Ureter (tissue), 1 donor: ENCODE measurements around the gene LONRF2. TPM values are rescaled to one million over a fixed set of nuclear protein-coding genes. Genes with fewer than 3 reads are reported as not detected.

Experiments
- DNase-seq: peaks from one replicate; pipeline ENCODE4 v3.0.0-alpha.2; 2020; ENCODE audit warnings: low spot score
- total RNA-seq: library from RNA; stranded (reverse); gene quantifications from one replicate; pipeline ENCODE4 v1.2.4, GENCODE V29; 2023
- donor health status: DM: yes; HTN: yes; CAD: no.

The LONRF2 gene
- total RNA-seq, 1 donor from 2014 or later, result 3.6 TPM

GRCh38 chr2:100237163-100237562 lies 85.1 kb downstream of the LONRF2 start:
- DNase-seq, result no peak

- DNase-seq, result no peak
These were observed 86.1 kb downstream of the LONRF2 start for GRCh38 chr2:100236166-100236565.

GRCh38 chr2:100235581-100235980 lies 86.7 kb downstream of the LONRF2 start:
- DNase-seq, result no peak

GRCh38 chr2:100235098-100235497 lies 87.2 kb downstream of the LONRF2 start:
- no peak for DNase-seq

GRCh38 chr2:100234141-100234540 lies 88.2 kb downstream of the LONRF2 start:
- DNase-seq, result no peak

GRCh38 chr2:100233061-100233460 lies 89.2 kb downstream of the LONRF2 start:
- no peak for DNase-seq

- DNase-seq, result no peak
These were observed 91.5 kb downstream of the LONRF2 start for GRCh38 chr2:100230754-100231153.

- no peak for DNase-seq
These were observed 93.3 kb downstream of the LONRF2 start for GRCh38 chr2:100228967-100229366.

- no peak for DNase-seq
These were observed 93.9 kb downstream of the LONRF2 start for GRCh38 chr2:100228415-100228814.

GRCh38 chr2:100224988-100225710 lies 97.2 kb downstream of the LONRF2 start:
- DNase-seq, result no peak

- DNase-seq, result no peak
These were observed 98.8 kb downstream of the LONRF2 start for GRCh38 chr2:100223502-100223901.

Other genes with a start within 250 kb of the LONRF2 start
- 25.6 TPM for gene AFF3, start 179.9 kb downstream of the LONRF2 start, total RNA-seq
- gene CHST10, start 95.2 kb upstream of the LONRF2 start, total RNA-seq, result 6.8 TPM
- not detected for gene NMS, start 148.0 kb upstream of the LONRF2 start, total RNA-seq
- gene PDCL3, start 240.5 kb upstream of the LONRF2 start, total RNA-seq, result 23.7 TPM